Measurements from ENCODE around the gene LRRC61. TPM values are rescaled to one million over a fixed set of nuclear protein-coding genes. Genes with fewer than 3 reads are reported as not detected.

Gene LRRC61
- total RNA-seq, 2 experiments from 2014 or later: not detected

- Histone ChIP-seq H3K36me3 (ENCODE audit: insufficient read depth, low read length) (no peaks in the 10 kb centered on the region), H2AFZ (ENCODE audit: low read length) (no peak overlapping the region), H3K4me1 (ENCODE audit: insufficient read depth, low read length, poor library complexity, severe bottlenecking) (peaks cover 55% of the 10 kb centered on the region), H3K4me3 (ENCODE audit: low read depth, low read length, poor library complexity, severe bottlenecking) (no peak overlapping the region), H3K9me2 (ENCODE audit: insufficient read depth, low read length) (no peaks in the 10 kb centered on the region), H4K20me1 (ENCODE audit: insufficient read depth, low read length) (no peaks in the 10 kb centered on the region), H3K4me2 (ENCODE audit: low read length) (peak overlapping the region; percentile 34), H3K79me2 (ENCODE audit: insufficient read depth, low read depth, low read length) (no peaks in the 10 kb centered on the region), H3K27ac (ENCODE audit: low read depth, low read length, poor library complexity, severe bottlenecking) (no peak overlapping the region), H3K9me3 (ENCODE audit: low read length) (no peaks in the 10 kb centered on the region)
- intact Hi-C loops (cut with micrococcal nuclease; ENCODE audit: unreplicated experiment): loop anchor here (10.0 kb wide), 2 partner anchors 511 to 599 kb away; partner anchors contain the start of gene KCNH2
- BruUV-seq (replicated peaks): no TSS peak
- CTCF ChIA-PET (ENCODE audit: unreplicated experiment): no interaction called here
- POLR2A ChIA-PET: interaction anchor here (2.8 kb wide), 1 partner anchor 31 kb away, joined by 10 read pairs; a partner anchor contains a TSS
- no peak for TF ChIP-seq EZH2phosphoT487 (IDR thresholded peaks at IDR 0.05; ENCODE audit: borderline replicate concordance, low read depth, low read length)
- no peak for TF ChIP-seq CTCF (conservative IDR thresholded peaks at IDR 0.05; ENCODE audit: low read length)
- DNase-seq (ENCODE audit: low spot score): no peak
Observed at GRCh38 chr7:150375662-150376521, 52.7 kb downstream of the LRRC61 start.

- BruUV-seq (replicated peaks): no TSS peak
- H2AFZ ChIP-seq (ENCODE audit: low read length): no peak overlapping the region
- no peaks in the 10 kb centered on the region for H4K20me1 ChIP-seq (ENCODE audit: insufficient read depth, low read length)
- H3K4me3 ChIP-seq (ENCODE audit: low read depth, low read length, poor library complexity, severe bottlenecking): no peak overlapping the region
- H3K9me3 ChIP-seq (ENCODE audit: low read length): no peaks in the 10 kb centered on the region
- no peaks in the 10 kb centered on the region for H3K9me2 ChIP-seq (ENCODE audit: insufficient read depth, low read length)
- POLR2A ChIA-PET: interaction anchor here (2.1 kb wide), 3 partner anchors 7 to 30 kb away, joined by 11 to 16 read pairs (median 14); partner anchors contain the start of gene REPIN1
- no peaks in the 10 kb centered on the region for H3K79me2 ChIP-seq (ENCODE audit: insufficient read depth, low read depth, low read length)
- TF ChIP-seq EZH2phosphoT487 (IDR thresholded peaks at IDR 0.05; ENCODE audit: borderline replicate concordance, low read depth, low read length): no peak
- TF ChIP-seq CTCF (conservative IDR thresholded peaks at IDR 0.05; ENCODE audit: low read length): no peak
- H3K27ac ChIP-seq (ENCODE audit: low read depth, low read length, poor library complexity, severe bottlenecking): no peak overlapping the region
- intact Hi-C loops (cut with micrococcal nuclease; ENCODE audit: unreplicated experiment): loop anchor here (10.0 kb wide), 2 partner anchors 512 to 598 kb away; partner anchors contain the start of gene KCNH2
- peak overlapping the region; percentile 34; the same call in 1 of the 2 replicates for H3K4me2 ChIP-seq (ENCODE audit: low read length)
- H3K4me1 ChIP-seq (ENCODE audit: insufficient read depth, low read length, poor library complexity, severe bottlenecking): peaks cover 60% of the 10 kb centered on the region
- CTCF ChIA-PET (ENCODE audit: unreplicated experiment): no interaction called here
- H3K36me3 ChIP-seq (ENCODE audit: insufficient read depth, low read length): no peaks in the 10 kb centered on the region
- DNase-seq (ENCODE audit: low spot score): no peak
Observed at GRCh38 chr7:150376560-150376959, 53.4 kb downstream of the LRRC61 start.

Data from OCI-LY7 (cell line).